Stimulated activated naive CD8-positive, alpha-beta T cell treated with anti-CD3 and anti-CD28 coated beads, Interleukin-15, Interleukin-2, amounts not matched to agents 100 ng/mL and 50 ng/mL, for 24 hours (primary cell): Measurements from ENCODE around the gene OTUD6A.

Source experiments
- H3K27ac Mint-ChIP-seq: one replicate; pipeline ENCODE4 v1.8.0; 2021; ENCODE audit warnings: mild to moderate bottlenecking, mixed read lengths
- H3K27me3 Mint-ChIP-seq: one replicate; pipeline ENCODE4 v1.8.0; 2021; ENCODE audit warnings: mixed read lengths
- H3K36me3 Mint-ChIP-seq: one replicate; pipeline ENCODE4 v1.8.0; 2021; ENCODE audit warnings: low read depth, mixed read lengths
- H3K4me1 Mint-ChIP-seq: one replicate; pipeline ENCODE4 v1.8.0; 2021; ENCODE audit warnings: low read depth, mixed read lengths
- H3K4me3 Mint-ChIP-seq: one replicate; pipeline ENCODE4 v1.8.0; 2021; ENCODE audit warnings: mild to moderate bottlenecking, mixed read lengths
- H3K9me3 Mint-ChIP-seq: one replicate; pipeline ENCODE4 v1.8.0; 2021; ENCODE audit warnings: mixed read lengths

The OTUD6A gene, protein sequence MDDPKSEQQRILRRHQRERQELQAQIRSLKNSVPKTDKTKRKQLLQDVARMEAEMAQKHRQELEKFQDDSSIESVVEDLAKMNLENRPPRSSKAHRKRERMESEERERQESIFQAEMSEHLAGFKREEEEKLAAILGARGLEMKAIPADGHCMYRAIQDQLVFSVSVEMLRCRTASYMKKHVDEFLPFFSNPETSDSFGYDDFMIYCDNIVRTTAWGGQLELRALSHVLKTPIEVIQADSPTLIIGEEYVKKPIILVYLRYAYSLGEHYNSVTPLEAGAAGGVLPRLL

DNA sequence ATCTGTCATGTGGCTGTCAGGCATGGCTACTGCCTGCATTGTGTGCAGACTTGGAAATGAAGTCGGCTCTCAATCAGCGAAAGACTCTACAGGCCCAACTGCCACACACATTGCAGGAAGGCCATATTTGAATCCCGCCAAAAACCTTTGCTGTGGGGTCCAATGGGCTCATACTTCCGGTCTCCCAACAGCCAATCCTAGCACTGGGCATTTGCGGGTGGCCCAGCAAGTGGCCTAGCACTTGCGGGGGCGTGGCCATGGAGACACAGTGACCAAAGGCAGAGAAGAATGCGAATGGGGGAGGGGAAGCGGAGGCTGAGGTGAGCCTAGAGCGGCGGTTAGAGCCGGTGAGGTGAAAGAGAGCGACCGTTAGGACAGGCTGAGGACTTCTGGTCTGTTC is at the start of gene OTUD6A:
Gene OTUD6A, plus strand, starts transcription at position 382 of the 400 bp plus-strand sequence. CDS start 68 bp downstream, outside the sequence.
- Mint-ChIP-seq H3K4me3 (no peak within 1 kb of the TSS), H3K27ac (no peak within 1 kb of the TSS), H3K36me3 (no peaks in the 10 kb centered on the region)

GRCh38 chrX:70012756-70013155 is 49.5 kb upstream of the OTUD6A start:
- Mint-ChIP-seq H3K36me3 (no peaks in the 10 kb centered on the region), H3K9me3 (no peaks in the 10 kb centered on the region), H3K4me1 (peaks cover 16% of the 10 kb centered on the region), H3K27ac (no peak overlapping the region), H3K27me3 (no peaks in the 10 kb centered on the region), H3K4me3 (no peak overlapping the region)

More for the DNA sequence above, at the start of gene OTUD6A:
- Mint-ChIP-seq H3K9me3 (no peaks in the 10 kb centered on the region), H3K4me1 (no peaks in the 10 kb centered on the region), H3K27me3 (no peaks in the 10 kb centered on the region)

GRCh38 chrX:70013466-70014381 is 48.5 kb upstream of the OTUD6A start:
- H3K4me1 Mint-ChIP-seq = peaks cover 16% of the 10 kb centered on the region
- no peaks in the 10 kb centered on the region for H3K36me3 Mint-ChIP-seq
- H3K9me3 Mint-ChIP-seq = no peaks in the 10 kb centered on the region
- H3K4me3 Mint-ChIP-seq = no peak overlapping the region
- H3K27ac Mint-ChIP-seq = no peak overlapping the region
- H3K27me3 Mint-ChIP-seq = no peaks in the 10 kb centered on the region

- Mint-ChIP-seq H3K9me3 (no peaks in the 10 kb centered on the region), H3K36me3 (no peaks in the 10 kb centered on the region), H3K4me3 (no peak overlapping the region), H3K27me3 (no peaks in the 10 kb centered on the region), H3K4me1 (peaks cover 16% of the 10 kb centered on the region), H3K27ac (no peak overlapping the region)
Measured at GRCh38 chrX:70016513-70016912, 45.7 kb upstream of the OTUD6A start.

DNA sequence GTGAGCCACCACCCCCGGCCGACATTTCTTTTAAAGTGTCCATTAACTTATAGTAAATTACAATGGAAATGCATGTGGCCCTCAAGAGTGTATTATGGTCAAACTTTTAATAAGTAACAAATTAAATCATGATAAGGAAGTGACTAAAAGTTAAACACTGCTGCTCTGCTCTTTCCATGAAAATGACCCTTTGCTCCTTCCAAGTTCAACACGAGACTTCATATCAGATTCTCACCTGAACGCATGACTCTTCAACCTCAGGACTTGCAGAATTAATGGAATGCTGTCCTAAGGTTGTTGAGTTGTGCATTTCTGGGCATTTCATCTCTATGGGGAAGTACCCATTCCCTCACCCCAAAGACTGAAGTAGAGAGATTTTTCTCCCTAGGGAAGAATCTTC is 39.6 kb upstream of the OTUD6A start:
- peaks cover 18% of the 10 kb centered on the region for H3K4me1 Mint-ChIP-seq
- H3K27me3 Mint-ChIP-seq = no peaks in the 10 kb centered on the region
- H3K9me3 Mint-ChIP-seq = no peaks in the 10 kb centered on the region
- H3K27ac Mint-ChIP-seq = no peak overlapping the region
- no peak overlapping the region for H3K4me3 Mint-ChIP-seq
- H3K36me3 Mint-ChIP-seq = no peaks in the 10 kb centered on the region

DNA sequence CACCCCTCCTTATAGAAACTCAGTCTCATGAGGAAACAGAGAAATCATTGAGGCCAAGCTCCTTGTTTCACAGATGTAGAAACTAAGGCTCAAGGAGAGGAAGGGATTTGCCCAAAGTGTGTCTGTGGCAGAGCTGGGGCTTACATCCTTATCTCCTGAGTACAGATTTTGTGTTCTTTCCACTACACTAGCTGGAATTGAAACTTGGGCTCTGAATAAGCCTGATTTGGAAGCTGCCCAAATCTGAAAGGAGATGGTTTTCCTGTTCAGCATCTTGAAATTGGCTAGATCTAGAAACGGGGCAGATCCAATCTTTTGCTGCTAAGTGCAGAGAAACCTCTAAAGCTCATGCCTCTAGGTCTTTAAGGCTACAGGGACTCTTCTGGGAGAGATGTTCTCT is 36.8 kb upstream of the OTUD6A start:
- Mint-ChIP-seq H3K27ac (no peak overlapping the region), H3K4me3 (no peak overlapping the region), H3K9me3 (no peaks in the 10 kb centered on the region), H3K27me3 (peaks cover 3% of the 10 kb centered on the region), H3K4me1 (peaks cover 18% of the 10 kb centered on the region), H3K36me3 (no peaks in the 10 kb centered on the region)

DNA sequence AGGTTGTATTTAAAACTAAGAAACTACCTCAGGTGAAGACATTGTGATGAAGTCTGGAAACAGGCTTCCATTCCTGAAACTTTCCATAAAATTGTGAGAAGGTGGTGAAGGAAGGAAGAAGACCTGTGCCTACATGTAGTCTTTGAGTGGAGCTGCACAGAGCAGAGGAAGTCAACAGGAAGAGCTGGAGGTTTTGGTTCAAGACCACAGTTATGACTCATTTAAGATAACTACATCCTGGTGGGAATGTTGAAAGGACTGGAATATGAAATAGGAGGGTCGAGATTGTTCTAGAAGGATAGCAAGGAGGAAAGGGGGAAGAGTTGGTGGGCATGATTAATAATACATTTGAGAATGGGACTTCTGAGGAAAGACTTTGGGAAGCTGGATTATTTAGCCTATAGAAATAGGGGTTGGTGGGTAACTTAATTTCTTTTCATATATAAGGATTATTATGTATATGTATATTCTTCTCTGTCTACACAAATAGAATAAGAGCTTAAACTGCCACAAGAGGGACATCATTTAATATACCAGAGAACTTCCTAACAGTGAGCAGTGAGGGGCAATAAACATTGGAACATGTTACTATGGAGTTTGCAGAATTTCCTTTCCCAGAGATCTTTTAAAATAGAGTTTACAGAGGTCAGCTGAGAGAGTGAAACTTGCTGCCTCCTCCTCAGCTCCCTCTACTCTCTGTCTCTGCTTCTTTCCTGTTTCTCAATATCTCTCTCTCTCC is 36.0 kb upstream of the OTUD6A start:
- peaks cover 3% of the 10 kb centered on the region for H3K27me3 Mint-ChIP-seq
- H3K4me1 Mint-ChIP-seq = peaks cover 18% of the 10 kb centered on the region
- no peak overlapping the region for H3K4me3 Mint-ChIP-seq
- H3K9me3 Mint-ChIP-seq = no peaks in the 10 kb centered on the region
- H3K27ac Mint-ChIP-seq = no peak overlapping the region
- no peaks in the 10 kb centered on the region for H3K36me3 Mint-ChIP-seq

DNA sequence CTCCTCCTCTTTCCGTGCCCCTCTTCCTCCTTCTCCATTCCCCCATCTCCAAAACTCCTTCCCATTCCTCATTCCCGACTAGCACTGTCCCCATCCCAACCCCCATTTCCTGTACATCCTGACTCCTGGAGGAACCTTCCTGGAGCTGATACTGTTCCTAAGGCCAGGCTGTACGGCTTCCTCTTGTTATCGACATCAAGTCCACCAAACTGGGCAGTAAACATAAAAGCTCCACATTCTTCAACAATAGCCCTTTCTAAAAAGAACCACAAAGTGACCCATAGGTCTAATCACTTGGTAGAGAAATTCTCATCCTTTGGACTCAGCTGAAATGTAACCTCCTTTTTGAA is 35.4 kb upstream of the OTUD6A start:
- peaks cover 18% of the 10 kb centered on the region for H3K4me1 Mint-ChIP-seq
- no peak overlapping the region for H3K27ac Mint-ChIP-seq
- no peak overlapping the region for H3K4me3 Mint-ChIP-seq
- no peaks in the 10 kb centered on the region for H3K36me3 Mint-ChIP-seq
- no peaks in the 10 kb centered on the region for H3K9me3 Mint-ChIP-seq
- peaks cover 3% of the 10 kb centered on the region for H3K27me3 Mint-ChIP-seq

- H3K4me1 Mint-ChIP-seq = peaks cover 18% of the 10 kb centered on the region
- no peak overlapping the region for H3K4me3 Mint-ChIP-seq
- no peaks in the 10 kb centered on the region for H3K36me3 Mint-ChIP-seq
- no peak overlapping the region for H3K27ac Mint-ChIP-seq
- peaks cover 3% of the 10 kb centered on the region for H3K27me3 Mint-ChIP-seq
- H3K9me3 Mint-ChIP-seq = no peaks in the 10 kb centered on the region
Measured at GRCh38 chrX:70029863-70030262, 32.4 kb upstream of the OTUD6A start.

- Mint-ChIP-seq H3K9me3 (no peaks in the 10 kb centered on the region), H3K36me3 (no peaks in the 10 kb centered on the region), H3K4me3 (no peak overlapping the region), H3K27ac (no peak overlapping the region), H3K27me3 (peaks cover 3% of the 10 kb centered on the region), H3K4me1 (peaks cover 18% of the 10 kb centered on the region)
Measured at GRCh38 chrX:70030301-70030767, 31.9 kb upstream of the OTUD6A start.

- H3K36me3 Mint-ChIP-seq = no peaks in the 10 kb centered on the region
- peaks cover 3% of the 10 kb centered on the region for H3K27me3 Mint-ChIP-seq
- H3K27ac Mint-ChIP-seq = no peak overlapping the region
- no peaks in the 10 kb centered on the region for H3K9me3 Mint-ChIP-seq
- no peaks in the 10 kb centered on the region for H3K4me1 Mint-ChIP-seq
- H3K4me3 Mint-ChIP-seq = no peak overlapping the region
Measured at GRCh38 chrX:70032792-70033191, 29.5 kb upstream of the OTUD6A start.

- no peak overlapping the region for H3K4me3 Mint-ChIP-seq
- H3K36me3 Mint-ChIP-seq = no peaks in the 10 kb centered on the region
- H3K9me3 Mint-ChIP-seq = no peaks in the 10 kb centered on the region
- H3K4me1 Mint-ChIP-seq = no peaks in the 10 kb centered on the region
- H3K27me3 Mint-ChIP-seq = peaks cover 3% of the 10 kb centered on the region
- H3K27ac Mint-ChIP-seq = no peak overlapping the region
Measured at GRCh38 chrX:70033348-70034051, 28.8 kb upstream of the OTUD6A start.

DNA sequence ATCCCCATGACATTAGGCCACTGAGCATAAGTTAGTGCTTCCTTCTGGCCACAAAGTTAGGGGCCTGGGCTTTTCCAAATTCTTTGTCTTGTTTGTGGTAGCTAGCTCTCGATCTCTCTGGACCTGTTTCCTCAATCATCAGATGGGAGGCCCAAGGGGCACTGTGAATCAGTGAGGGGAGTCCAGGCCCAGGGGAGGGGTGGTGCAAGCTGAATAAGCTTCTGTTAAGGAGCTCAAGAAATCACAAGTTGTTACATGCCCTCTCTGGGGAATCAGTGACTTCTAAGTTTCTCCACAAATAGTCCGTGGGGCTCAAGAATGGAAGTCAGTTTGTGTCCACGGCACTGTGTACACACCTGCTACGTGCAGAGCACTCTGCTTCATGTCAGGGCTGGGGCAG is 27.6 kb upstream of the OTUD6A start:
- H3K4me3 Mint-ChIP-seq = no peak overlapping the region
- peaks cover 3% of the 10 kb centered on the region for H3K27me3 Mint-ChIP-seq
- no peak overlapping the region for H3K27ac Mint-ChIP-seq

GRCh38 chrX:70038515-70038914 is 23.7 kb upstream of the OTUD6A start:
- H3K4me3 Mint-ChIP-seq = no peak overlapping the region
- H3K27me3 Mint-ChIP-seq = no peaks in the 10 kb centered on the region
- no peak overlapping the region for H3K27ac Mint-ChIP-seq
- H3K9me3 Mint-ChIP-seq = no peaks in the 10 kb centered on the region
- no peaks in the 10 kb centered on the region for H3K4me1 Mint-ChIP-seq
- no peaks in the 10 kb centered on the region for H3K36me3 Mint-ChIP-seq

More for the DNA sequence above, 27.6 kb upstream of the OTUD6A start:
- Mint-ChIP-seq H3K4me1 (no peaks in the 10 kb centered on the region), H3K36me3 (no peaks in the 10 kb centered on the region), H3K9me3 (no peaks in the 10 kb centered on the region)
